Measurements from ENCODE around the gene PPP6R3.
A peak's percentile ranks its signal among the peaks of the same experiment; 100 is the strongest.
"Not testable (repeated sequence)": the region's sequence is repeated elsewhere in the genome, so short reads cannot be mapped to it uniquely, and the experiment has no call there.

Gene PPP6R3

DNA sequence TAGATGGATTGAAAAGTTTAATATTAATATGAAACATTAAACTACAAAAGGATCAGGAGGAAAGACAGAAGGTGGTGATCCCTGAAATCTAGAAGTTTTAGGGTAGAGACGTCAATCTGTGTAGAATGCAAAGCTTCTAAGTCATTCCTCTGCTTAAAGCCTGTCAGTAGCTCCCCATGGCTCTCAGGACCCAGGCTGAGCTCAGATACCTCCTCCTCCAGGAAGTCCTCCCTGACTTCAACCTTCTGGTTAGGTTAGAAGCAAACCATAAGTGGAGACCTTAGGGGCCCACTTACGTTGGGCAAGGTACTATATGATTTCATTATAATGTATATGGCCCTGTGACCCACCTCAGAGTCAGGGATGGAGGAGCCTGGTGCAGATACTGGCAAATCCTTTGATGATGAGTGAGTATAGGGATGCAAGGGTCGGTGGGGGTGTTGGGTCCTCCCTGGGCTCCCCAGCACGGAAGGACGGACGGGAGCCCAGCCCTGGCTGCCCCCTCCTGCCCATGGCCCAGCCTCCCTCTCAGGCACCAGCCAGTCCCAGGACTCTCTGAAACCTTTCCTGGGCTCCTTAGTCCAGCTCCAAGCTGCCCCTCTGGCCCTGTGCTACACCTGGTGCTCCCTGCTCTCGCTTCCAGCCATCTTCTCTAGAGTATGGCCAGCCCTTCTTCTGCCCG lies 3.2 kb upstream of the PPP6R3 start:
- DNase-seq (ENCODE audit: low read depth, low spot score), result no peak

DNA sequence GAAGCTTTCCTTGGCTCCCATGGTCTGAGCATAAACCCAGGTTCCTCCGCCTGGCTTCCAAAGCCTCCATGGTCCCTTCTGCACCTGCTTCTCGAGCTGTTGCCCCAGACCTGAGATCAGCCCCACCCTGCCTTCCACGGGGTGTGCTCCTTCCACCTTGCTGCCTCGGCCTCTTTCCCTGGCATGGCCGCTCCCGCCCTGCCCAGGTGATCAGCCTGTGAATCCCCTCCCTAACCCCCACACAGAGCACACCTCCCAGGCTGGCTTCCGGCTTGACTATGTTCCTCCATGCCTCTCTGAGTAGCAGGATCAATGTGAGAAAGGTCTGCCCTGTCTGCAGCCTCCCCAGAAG lies 2.7 kb upstream of the PPP6R3 start:
- no peak for DNase-seq (ENCODE audit: low read depth, low spot score)

DNA sequence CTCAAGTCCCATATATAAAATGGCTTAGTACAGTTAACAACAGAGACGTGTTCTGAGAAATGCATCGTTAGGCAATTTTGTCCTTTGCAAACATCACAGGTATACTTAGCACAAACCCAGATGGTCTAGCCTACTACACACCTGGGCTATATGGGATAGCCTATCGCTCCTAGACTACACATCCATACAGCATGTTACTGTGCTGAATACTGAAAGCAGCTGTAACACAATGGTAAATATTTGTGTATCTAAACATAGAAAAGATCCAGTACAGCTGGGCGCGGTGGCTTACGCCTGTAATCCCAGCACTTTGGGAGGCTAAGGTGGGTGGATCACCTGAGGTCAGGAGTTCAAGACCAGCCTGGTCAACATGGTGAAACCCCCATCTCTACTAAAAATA lies 2.2 kb upstream of the PPP6R3 start:
- DNase-seq (ENCODE audit: low read depth, low spot score), result not testable (repeated sequence)

DNA sequence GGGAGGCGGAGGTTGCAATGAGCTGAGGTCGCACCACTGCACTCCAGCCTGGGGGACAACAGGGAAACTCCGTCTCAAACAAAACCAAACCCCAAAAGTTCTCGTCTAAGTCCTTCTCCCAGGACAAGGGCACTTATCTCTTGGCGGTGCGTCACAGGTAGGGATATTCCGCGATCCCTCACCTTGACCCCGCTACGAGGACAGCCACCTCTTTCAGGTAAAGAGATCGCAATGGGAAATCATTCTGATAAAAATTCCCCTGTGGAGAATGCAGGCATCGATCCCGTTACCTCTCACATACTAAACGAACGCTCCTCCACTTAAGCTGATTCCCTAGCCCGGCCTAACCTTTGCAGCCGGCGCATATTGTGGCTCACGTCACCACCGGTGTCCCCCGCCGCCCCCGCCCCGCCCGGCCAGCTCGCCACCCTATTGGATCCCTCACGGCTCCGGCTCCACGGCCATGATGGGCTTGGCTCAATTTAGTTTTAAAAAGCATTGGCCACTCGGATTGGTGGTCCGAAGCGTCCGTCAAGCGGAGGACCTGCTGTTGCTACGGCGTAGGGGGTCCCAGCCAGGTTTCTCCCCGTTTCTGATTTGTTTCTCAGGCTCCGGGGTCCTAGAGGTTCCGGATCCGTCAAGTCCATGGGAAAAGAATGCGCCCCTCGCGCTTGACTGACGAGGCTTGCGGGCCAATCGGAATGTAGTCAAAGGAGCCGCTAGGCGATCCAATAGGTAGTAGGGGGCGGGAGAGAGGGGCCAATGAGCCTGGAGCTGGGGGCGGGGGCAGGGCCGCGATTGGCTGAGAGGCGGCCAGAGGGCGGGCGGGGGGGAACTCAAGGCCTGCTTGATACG lies 439 bp upstream of the PPP6R3 start:
- peak; percentile 99 for DNase-seq (ENCODE audit: low read depth, low spot score)

DNA sequence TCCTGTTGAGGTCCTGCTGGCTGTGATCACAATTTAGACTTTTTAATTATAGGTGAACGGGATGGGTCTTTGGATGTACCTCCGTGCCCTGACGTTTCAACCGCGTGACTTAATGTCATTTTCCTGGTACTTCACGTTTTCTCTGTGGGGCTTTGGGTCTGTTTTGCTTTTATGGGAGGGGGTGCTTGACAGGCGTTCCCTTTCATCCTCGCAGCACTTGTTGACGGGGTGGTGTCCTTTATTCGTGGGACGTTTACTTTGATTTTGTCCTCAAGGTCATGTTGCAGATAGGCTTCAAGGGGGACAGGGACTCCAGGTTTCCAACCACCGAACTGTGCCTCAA lies 994 bp downstream of the PPP6R3 start:
- DNase-seq (ENCODE audit: low read depth, low spot score), result no peak

DNA sequence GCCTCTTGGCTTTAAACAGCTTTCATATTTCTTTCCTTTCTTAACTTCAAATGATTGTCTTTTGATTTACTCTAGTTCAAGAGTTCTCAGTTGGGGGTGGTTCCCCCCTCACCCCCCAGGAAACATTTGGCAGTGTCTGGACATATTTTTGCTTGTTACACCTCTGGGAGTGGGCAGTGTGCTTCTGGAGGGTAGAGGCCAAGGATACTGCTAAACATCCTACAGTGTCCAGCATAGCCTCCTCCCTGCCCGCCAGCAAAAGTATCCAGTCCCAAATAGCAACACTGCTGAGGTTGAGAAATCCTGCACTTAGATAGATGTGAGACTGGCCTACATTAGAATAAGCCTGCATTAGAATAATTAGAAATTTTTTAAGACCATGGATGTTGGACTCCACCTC lies 3.2 kb downstream of the PPP6R3 start:
- no peak for DNase-seq (ENCODE audit: low read depth, low spot score)

DNA sequence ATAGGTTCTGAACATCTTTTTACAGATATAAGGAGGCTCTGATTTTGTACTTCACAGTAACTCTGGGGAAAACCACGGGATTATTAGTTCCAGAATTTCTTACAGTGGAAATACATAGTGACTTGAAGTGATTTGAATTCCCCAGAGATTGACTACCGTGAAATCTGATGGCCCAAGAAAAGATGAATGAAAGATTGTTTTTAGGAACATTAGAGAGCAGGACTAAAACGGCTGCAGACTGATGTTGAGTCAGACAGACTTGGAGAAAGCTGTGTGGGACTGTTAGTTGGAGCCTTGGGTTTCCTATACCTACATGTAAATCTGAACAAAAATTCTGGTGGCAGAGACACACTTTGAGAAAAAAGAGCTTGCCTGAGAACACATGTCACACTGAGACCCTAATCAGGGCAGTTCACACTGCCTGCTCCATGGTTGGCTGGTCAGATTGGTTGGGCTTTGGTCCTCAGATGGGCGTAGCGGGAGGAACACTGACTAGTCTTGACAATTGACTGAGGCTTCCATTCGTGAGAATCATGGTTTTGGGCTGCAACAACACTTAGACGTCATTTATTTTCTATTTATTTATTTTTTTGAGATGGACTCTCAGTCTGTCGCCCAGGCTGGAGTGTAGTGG lies 6.8 kb downstream of the PPP6R3 start:
- no peak for DNase-seq (ENCODE audit: low read depth, low spot score)

DNA sequence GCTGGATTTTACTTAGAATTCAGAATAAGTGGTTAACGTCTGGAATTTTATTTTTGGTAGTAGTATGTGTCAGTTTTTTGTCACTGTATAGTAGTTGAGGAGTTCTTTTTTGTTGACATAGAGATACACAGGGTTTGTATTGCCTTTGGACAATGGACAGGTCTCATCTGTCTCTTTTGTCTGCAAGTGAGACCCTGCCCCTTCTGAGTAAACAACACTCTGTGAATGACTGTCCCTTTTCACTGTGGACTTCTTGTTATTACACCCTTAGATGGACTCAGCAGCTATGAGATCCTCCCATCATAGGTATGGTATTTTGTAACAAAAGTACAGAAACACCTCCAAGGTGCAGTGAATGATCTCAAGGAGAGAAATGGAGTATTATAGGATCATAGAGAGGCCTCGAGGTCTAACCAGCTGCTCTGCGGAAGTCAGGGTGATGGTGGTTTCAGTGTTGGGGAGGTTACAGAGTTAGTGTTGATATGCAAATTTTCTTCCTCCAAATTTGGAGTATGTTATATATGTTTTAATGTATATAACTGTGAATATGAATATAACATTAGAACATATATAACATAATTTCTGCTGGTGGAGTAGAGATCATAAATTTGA lies 7.8 kb downstream of the PPP6R3 start:
- no peak for DNase-seq (ENCODE audit: low read depth, low spot score)

DNA sequence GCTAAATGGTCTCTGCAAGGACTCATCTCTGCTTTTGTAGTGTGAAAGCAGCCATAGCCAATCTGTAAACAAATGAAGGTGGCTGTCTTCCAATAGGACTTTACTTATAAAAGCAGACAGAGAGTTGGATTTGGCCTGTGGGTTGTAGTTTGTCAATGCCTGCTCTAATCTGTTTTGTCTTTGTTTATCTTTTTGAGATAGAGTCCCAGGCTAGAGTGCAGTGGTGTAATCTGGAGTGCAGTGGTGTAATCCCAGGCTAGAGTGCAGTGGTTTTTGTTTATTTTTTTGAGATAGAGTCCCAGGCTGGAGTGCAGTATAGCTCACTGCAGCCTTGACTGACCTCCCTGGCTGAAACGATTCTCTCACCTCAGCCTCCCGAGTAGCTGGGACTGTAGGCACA lies 8.6 kb downstream of the PPP6R3 start:
- no peak for DNase-seq (ENCODE audit: low read depth, low spot score)

DNA sequence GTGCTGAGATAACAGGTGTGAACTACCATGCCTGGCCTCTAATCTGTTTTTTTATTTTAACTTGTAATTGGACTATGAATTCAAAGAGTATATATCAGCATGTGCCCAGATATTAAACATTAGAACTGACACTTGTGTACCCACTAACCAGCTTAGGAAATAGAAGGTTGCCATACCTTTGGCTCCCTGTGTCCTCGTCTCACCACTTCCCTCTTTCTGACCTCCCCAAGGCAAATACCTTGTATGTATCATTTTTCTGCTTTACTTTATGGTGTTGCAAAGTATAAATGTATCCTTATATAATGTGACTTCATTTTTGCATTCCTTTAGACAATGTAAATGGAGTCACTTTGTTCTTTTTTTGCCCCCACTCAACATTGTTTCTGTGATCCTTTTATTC lies 9.1 kb downstream of the PPP6R3 start:
- no peak for DNase-seq (ENCODE audit: low read depth, low spot score)

DNA sequence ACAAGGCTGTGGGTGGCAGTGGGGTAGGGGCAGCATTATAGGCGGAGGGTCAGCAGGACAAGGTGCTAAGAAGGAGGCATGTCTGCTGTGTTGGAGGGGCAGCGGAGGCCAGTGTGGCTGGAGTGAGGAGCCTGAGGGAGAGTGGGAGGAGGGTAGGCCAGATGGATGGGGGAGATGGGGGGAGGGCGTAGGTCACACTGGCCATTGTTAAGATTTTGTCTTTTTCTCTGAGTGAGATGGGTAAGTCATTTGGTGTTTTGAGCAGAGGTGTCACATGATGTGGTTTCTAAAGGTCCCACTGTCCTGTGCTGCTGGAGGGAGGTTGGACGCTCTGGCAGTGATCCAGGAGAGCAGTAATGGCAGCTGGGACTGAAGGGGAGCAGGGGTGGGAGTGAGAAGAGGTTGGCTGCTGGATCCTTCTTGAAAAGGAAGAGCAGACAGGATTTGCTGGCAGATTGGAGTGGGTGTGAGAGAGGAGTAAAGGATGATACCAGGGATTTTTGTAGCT lies 9.8 kb downstream of the PPP6R3 start:
- DNase-seq (ENCODE audit: low read depth, low spot score), result no peak

DNA sequence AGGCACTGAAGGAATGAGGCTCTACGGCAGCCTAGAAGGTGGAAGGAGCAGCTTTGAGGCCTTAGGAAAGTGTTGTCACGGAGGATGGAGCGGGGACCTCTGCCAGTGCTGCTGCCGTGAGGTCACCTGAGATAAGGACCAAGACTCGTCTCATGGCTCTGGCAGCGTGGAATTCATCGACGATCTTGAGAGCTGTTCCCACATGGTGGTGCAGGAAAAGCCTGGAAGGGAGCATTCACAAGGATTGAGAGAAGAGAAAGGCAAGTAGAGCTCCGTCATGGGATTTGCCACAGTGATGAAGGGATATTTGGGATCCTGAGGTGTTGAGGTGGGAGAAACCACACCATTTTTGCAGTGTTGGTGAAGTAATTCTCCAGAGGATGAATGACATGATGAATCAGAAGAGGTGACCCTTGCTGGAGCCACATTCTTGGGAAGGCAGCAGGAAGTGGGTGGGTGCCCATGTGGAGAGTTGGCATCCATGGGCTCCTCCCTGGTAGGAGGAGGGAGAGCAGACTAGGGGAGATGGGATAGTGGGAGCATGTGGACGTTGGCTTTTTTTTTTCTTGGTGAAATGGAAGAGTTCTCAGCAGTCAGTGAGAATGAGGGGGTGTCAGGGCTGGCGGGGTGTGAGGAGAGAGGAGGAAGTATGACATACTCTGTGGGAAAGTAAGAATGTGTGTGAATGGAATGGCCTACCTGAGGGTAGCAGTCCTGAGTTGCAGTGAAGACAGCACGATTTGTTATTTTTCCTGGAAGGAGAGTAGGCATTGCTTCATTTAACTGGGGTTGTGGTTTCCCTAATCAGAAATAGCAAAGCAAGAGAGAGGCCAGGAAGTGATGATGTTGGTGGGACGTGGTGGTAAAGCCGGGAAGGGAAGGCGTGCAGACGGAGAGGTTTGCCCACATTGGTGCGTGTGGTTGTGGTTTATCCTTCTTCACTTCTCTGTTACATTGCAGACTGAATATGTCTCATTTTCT lies 11.1 kb downstream of the PPP6R3 start:
- peak; percentile 91 for DNase-seq (ENCODE audit: low read depth, low spot score)

DNA sequence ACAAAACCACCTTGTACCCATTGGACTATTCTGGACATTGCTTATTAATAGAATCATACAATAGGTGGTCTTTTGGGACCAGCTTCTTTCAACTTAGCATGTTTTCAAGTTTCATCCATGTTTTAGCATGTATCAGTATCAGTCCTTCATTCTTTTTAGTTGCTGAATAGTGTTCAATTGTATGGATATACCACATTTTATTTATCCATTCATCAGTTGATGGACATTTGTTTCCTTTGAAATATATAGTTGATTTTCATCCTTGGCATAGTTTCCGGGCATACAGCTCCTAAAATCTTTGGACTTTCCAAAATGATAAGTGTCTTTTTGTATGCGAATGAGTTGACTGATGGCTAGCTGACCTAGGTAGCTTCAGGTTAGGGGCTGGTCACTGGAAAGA lies 12.2 kb downstream of the PPP6R3 start:
- no peak for DNase-seq (ENCODE audit: low read depth, low spot score)

DNA sequence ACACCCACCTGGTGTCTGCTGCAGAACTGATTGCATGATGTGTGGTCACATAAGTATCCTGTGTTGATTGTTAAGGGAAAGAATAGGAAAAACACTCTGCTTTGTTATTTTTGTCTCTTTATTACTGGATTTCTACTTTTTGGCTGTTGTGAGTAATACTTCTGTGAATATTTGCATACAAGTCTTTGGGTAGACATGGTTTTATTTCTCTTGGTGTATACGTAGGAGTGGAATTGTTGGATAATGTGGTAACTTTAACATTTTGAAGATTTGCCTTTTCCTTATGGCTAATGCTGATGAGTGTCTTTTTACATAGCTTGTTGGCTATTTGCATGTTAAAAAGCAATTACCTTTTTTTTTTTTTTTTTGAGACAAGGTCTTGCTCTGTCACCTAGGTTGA lies 13.1 kb downstream of the PPP6R3 start:
- no peak for DNase-seq (ENCODE audit: low read depth, low spot score)

DNA sequence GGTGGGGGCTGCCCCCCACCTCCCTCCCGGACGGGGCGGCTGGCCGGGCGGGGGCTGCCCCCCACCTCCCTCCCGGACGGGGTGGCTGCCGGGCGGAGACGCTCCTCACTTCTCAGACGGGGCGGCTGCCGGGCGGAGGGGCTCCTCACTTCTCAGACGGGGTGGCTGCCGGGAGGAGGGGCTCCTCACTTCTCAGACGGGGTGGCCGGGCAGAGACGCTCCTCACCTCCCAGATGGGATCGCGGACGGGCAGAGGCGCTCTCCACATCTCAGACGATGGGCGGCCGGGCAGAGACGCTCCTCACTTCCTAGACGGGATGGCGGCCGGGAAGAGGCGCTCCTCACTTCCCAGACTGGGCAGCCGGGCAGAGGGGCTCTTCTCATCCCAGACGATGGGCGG lies 15.1 kb downstream of the PPP6R3 start:
- DNase-seq (ENCODE audit: low read depth, low spot score), result not testable (repeated sequence)

DNA sequence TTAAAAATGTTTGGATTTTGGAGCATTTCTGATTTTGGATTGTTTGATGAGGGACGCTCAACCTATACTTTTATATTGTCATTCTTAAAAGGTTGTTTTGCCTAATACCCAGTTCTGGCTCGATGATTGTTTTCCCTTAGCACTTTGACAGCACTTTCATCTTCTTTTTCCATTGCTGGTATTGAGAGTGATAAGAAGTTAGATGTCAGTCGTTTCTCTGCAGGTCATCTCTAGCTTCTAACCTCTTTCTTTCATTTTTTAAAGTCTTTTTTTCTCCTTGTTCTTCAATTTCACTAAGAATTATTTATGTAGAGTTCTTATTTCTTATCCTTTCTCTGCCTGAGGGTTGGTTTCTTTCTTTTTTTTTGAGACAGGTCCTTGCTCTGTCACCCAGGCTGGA lies 18.8 kb downstream of the PPP6R3 start:
- DNase-seq (ENCODE audit: low read depth, low spot score), result no peak

DNA sequence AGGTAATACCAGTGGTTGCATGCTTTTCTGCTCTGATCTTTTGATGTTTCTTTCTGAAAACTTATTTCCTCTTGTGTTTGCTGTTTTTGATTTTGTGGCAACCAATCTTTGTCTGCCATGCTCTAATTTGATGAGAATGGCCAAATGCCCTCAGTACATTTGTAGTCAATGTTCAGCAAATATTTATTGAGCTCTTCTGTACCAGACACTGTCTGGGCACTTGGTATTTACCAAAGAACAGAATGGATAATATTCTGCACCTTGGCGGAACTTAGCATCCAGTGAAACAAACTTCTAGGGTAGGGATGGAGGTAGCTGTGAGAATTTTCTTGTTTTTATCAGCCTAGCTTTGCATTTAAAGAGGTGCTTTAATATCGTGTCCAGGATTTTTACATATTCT lies 19.6 kb downstream of the PPP6R3 start:
- DNase-seq (ENCODE audit: low read depth, low spot score), result no peak

DNA sequence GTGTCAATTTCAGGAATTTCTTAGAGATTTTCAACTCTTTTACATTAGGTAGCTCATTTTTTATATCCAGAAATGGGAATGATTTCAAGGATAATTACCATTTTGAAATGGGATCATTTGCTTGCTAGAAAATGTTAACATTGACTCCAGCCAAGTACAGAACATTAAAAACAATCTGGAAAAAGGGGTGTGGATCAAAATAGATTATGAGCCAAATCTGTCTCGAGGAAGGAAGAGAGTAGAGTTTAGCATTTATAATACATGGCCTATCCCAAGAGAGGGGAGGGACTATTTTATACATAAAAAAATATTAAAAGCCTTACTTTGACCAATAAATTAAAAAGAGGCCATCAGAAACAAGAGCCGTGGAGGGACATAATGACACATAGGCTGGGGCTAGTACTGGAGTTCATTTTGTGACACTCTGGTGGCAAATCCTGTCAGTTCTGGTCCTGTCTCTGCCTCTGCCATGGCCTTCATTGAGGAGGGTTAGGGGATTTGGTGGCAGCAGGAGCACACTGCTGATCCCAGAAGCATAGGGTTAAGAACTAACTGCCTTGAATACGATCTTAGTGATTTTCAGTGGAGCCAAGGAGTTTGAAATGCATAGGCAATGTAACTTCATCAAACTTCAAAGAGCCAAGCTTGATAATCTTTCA lies 20.4 kb downstream of the PPP6R3 start:
- no peak for DNase-seq (ENCODE audit: low read depth, low spot score)

DNA sequence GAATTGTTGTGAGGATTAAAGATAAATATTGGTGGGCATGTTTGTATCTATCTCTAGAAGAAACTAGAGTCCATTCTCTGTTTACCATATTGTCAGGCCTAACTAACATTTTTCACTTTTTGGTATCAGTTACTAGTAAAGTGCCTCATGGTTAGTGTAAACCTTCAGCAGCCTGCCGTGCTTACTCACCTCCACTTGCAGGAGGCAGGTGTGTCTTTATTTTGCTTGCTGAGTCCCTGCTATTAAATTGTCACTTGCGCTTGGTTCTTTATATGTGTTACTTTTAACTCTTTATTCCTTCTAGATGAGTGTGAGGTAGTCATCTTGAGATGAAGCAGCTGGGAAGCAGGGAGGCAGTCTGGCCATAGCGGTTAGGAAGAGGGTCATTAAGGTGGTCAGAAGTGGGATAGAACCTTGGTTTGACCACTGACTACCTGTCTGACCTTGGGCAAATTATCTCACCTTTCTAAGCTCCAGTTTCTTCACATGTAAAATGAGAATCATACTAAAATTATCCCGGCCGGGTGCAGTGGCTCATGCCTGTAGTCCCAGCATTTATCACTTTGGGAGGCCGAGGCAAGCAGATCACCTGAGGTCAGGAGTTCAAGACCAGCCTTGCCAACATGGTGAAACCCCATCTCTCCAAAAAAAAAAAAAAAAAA lies 21.2 kb downstream of the PPP6R3 start:
- no peak for DNase-seq (ENCODE audit: low read depth, low spot score)

DNA sequence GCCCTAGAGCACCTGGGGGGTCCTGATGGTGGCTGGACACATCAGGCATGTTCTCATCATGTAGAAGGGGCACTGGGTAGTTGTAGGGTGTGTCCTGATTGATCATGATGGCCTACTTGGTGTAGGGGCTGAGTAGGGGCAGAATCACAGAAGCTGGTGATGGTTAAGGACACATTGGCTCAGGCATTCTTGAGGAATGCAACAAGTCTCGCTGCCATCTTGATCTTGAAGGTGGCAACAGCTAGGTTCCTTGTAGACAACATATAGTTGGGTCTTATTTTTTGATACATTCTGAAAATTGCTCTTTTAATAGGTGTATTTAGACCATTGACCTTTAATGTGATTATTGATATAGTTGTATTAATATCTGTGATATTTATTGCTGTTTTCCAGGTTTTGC lies 28.1 kb downstream of the PPP6R3 start:
- no peak for DNase-seq (ENCODE audit: low read depth, low spot score)

All from astrocyte of the hippocampus (primary cell).